Suppressor macrophage treated with lipopolysaccharide for 4 hours (primary cell): ENCODE measurements around the gene CYP3A7.
A peak's percentile ranks its signal among the peaks of the same experiment; 100 is the strongest.
"Not testable (repeated sequence)": the region's sequence is repeated elsewhere in the genome, so short reads cannot be mapped to it uniquely, and the experiment has no call there.

Source experiments
- DNase-seq: peaks from one replicate; pipeline ENCODE4 v3.0.0-alpha.2; 2020

CYP3A7 gene

DNA sequence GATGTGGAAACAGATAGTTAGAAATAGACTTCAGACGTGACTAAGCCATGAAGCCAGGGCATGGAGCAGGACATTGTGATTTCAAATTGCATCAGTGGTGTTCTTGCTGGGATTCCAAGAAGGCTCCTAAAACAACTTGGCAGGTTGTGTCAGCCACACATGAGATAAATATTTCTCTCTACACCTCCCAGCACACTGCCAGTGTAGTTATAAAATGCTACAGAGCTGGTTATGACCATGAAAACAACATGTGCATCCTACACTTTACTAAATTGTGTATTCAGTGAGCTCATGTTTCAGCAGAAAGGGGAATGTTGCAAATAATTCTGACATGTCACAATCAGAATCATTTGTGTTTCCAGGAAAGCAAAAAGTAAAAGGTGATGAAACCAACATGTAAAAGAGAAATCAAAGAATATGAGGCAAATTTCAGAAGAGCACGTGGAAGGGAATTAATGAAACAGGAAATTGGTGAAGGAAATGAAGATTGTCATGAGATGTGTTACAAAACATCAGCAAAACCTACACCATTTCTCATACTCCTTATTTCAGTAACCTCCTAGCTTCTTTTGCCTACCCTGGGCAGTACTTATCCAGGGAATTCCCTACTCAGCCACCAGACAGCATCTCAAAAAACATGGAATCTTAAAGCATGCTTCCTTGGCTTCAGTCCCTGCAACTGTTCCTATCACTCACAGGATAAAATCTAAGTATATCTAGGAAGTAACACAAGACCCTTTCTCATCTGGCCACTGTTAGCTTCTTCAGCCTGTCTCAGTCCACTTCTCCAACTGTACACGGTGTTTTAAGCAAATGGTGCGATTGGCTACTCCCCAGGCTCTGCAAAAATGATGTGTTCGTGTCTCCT is 5.8 kb upstream of the CYP3A7 start:
- peak; percentile 66 for DNase-seq

DNA sequence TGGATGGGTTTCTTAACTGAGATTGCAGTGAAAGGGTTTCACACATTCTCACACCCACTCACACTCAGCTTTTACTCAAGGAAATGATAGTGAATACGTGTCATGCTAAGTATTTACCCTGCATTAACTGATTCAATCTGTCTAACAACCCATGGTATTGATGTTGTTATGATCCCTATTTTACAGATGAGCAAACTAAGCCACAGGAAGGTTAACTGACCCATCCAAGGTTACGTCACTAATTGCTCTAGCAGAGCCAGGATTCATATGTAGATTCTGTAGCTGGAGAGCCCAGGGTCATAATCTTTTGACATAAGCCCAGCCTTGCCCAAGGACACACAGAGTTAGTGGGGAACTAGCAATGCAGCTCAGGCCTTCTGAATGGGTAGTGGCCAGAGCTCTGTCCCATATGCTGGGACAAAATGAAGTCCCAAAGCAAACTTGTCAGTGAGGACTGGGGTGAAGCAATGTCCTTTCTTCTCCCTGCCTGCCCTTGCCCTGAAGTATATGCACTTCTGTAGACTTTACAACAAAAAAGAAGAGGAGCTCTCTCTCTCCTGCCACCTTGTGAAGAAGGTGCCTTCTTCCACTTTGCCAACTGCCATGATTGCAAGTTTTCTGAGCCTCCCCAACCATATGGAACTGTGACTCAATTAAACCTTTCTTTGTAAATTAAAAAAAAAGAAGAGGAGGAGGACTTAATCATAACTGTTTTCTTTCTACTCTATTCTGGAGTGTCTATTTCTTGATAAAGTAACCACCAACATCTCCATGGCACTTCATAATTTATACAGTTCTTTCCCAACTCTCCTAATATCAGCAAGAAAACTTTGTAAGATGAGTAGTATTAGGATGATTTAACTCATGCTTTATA is 4.9 kb upstream of the CYP3A7 start:
- no peak for DNase-seq

DNA sequence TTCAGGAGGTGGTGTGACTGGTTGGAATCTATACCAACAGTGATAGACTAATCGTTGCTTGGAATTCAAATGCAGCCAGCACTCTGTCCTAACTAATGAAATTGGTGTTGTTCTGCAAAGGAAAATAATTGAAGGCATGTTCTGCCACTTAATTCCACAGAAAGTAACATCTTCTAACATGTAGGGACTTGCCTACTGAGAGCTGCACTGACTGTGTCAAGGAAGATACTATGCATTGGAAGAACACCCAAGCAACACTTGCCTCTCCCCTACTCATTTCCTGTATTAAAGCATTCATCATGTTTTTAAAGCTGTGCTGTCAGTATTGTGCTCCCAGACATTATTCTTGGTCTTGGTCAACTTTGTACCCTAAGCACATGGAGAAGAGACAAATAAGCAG is 2.7 kb upstream of the CYP3A7 start:
- DNase-seq, result no peak

DNA sequence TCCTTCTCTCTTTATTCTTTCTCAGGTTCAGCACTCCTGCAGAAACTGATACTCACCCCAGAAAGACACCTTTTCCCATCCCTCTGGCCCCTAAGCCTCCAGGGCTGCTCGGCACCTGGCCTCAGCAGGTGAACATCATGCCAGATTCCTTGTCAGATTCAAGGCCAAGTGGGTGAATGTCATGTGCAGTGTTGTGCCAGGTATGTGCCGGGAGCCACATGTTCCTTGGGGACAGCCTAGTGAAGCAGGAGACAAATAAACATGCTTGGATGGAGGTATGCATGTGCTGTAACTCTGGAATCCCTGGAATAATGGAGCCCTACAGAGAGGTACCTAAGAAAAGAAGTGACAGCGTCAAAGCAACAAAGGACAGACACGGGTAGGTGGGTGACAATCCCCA is 1.7 kb upstream of the CYP3A7 start:
- not testable (repeated sequence) for DNase-seq

DNA sequence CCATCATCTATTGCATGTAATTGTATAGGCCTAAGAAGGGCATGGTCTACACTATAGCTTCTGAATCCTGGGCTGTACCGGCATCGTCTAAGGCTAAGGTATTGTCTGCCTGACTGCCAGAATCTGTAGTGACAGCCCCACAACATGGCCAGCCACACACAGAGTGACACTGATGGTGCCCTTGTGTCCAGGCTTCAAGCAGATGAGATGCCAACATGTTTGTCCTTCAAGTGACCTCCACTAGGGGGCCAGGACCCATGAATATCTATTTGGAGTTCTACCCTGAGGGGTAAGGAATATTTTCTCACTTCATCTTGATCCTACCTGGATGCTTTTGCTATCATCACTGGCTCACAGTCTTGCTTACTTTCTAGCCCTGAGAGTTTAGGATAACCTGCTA is 1.5 kb downstream of the CYP3A7 start:
- peak; percentile 24 for DNase-seq

DNA sequence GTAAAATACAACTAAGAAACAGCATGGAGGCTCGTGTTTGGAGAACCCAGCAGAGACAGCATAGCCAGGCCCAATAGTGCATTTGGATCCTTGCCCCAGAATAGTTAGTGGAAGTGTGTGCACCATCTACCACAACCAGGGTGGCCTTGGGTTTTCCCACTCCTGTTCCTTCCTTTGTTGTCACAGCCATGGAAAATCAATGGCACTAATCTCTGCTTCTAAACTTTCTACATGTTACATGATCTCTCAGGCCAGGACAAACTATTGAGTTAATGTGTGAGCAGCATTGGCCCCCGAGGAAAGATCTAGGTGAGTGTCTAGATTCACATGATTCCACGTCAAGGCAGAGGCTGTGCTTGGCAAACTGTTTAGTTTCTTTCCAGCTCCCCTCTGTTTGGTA is 2.0 kb downstream of the CYP3A7 start:
- DNase-seq, result no peak

DNA sequence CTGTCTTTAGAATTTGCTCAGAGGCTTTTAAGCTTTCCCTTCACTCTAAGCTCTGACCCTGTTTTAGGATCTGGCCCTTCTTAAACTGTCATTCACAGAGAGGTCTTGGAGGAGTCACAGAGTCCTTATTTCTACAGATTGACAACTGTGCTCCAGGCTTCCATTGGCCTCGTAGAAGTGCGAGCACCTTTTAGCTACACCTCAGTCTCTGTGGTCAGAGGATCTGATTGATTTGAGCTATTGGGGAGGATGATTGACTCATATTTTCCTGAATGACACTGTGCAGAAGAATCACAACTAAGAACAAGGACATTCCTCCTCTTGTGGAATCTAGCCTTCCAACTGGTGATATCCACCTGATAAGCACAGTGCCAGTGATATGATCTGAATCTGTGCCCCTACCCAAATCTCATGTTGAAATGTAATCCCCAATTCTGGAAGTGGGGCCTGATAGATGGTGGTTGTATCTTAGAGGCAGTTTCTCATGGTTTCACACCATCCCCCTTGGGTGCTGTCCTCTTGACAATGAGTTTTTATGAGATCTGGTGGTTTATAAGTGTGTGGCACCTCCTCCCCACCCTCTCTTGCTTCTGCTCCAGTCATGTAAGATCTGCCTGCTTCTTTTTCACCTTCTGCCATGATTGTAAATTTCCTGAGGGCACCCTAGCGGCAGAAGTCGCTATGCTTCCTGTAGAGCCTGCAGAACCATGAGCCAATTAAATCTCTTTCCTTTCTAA is 3.2 kb downstream of the CYP3A7 start:
- DNase-seq, result no peak

GRCh38 chr7:99730992-99731391 is 4.0 kb downstream of the CYP3A7 start:
- DNase-seq, result no peak

DNA sequence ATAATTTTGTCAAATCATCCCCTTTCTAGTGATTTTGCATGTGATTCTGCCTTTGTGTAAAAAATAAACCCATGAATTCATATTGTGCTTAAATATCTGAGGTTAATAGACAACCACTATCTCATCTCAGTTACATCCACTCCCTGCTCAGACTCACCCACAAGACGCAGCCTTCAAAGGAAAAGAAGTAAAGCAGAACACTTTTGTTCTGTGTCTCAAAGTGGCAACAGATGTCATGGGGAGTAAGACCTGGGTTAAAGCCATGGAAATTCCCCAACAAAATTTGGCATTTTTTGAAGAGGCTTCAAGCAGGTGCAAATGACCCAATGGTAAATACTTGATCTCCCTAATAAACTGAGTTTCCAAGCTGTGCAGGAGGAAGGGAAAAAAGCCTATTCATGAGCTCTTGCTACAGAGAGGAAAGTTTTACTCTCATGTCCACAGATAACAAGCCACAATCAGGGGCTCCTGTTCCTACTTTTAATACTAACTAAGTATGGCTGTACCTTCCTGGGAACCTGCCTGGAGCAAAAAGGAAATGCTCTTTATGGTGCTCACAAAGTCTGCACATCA is 4.7 kb downstream of the CYP3A7 start:
- DNase-seq, result no peak

- peak; percentile 6 for DNase-seq
Measured at GRCh38 chr7:99729486-99730237, 5.3 kb downstream of the CYP3A7 start.

DNA sequence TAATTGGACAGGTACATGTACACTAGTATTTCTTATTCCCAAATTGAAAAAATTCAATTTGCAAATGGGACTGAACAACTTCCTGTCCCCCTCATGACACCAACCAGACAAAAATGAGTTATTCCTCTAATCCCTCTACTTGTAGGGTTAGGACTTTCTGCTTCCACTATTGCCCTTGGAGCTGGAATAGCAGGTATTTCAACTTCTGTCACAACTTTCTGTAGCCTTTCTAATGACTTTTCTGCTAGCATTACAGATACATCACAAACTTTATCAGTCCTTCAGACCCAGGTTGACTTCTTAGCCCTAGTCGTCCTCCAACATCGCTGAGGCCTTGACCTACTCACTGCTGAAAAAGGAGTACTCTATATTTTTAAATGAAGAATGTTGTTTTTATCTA is 6.4 kb downstream of the CYP3A7 start:
- DNase-seq, result no peak

DNA sequence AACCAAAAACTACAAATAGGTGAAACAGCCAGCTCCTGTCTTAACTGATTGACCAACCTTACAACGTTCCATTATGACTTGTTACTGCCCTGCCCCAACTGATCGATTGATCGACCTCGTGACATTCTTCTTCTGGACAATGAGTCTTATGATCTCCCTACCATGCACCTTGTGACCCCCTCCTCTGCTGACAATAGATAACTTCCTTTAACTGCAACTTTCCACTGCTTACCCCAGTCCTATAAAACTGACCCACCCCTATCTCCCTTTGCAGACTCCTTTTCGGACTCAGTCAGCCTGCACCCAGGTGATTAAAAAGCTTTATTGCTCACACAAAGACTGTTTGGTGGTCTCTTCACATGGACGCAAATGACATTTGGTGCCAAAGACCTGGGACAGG is 11.8 kb downstream of the CYP3A7 start:
- not testable (repeated sequence) for DNase-seq

DNA sequence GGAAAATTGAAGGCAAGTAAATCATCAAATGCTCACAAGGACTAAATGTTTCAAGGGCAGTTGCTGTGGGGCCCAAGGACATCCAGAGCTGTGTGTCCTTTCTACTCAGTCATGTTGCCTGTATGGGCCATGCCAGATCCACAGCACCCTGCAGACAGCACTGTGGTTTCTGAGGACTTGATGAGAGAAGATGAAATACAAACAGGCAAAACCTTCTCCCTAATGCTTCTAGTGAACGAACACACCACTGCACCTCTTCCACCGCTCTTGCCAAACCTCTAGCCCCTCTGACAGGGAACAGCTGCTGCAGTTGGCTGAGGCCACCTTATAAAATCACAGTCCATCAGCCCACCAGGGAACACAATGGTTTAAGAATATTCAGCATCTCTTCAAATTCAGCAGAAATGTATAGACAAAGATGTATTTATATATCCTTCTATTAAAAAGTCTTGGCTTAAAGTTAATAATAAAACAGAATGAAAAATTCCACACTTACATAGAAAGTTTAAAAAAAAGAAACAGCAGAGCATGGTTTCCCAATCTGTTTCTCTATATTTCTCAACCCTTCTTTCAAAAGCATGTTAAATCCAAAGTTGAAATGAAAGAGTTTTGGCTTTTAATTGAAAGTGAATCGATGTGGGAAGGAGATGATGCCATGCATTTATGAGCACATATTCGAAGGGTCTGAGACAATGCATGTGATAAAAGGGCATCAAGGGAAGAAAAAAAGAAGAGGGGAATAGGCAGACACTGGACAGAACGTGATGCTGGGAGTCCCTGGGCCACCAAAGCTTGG is 14.0 kb downstream of the CYP3A7 start:
- peak; percentile 37 for DNase-seq

- no peak for DNase-seq
Measured at GRCh38 chr7:99719996-99720769, 14.8 kb downstream of the CYP3A7 start.

- no peak for DNase-seq
Measured at GRCh38 chr7:99713995-99714570, 20.9 kb downstream of the CYP3A7 start.

DNA sequence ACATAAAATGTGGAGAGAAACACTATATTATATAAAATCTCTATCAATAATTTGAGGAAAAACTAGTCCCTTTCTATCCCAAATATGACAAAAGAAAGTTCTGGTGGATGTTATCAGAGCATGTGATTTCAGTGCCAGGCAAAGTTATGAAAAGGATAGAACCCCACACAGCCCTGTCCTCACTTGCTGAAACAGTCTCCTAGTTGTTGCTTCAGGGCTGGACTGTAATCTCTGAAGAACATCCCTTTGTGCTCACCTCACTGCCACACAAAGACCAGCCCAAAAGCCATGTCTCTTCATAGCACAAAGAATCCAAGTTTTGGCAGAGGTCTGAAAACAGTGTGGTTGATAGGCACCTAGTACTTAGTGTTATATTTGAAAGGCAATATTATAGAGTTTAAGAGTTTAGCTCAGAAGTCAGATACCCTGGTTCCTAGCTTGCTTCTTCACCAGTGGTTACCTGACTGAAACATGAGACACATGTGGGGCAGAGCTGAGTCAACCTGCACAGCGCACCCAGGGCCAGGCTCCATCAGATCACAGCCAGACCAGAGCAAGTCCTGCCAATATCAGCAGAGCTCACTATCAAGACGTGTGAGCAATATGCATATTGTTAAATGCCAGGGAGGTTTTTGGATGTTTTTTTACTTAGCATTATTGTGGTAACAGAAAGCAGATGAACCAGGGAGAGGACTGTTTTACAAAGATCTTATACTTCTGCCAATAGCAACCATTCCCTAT is 25.0 kb downstream of the CYP3A7 start:
- DNase-seq, result no peak

DNA sequence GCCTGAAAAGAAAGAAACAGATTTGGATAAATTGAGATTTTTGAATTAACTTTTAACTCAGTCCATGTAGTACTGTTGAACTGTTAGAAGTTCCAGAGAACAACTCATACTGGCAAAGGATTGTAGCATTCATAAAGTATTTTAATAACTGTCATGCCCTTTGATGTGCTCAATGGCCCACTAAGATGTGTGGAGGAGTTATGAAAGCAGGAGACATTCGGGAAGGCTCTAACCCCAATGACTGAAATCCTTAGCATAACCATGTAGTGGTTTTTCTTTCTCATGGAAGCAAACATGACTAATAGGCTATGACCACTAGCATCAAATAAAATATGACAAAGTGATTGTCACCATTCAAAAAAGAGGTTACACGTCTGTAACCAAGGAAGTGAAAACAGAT is 25.7 kb downstream of the CYP3A7 start:
- no peak for DNase-seq

- DNase-seq, result no peak
Measured at GRCh38 chr7:99707096-99707495, 27.9 kb downstream of the CYP3A7 start.

DNA sequence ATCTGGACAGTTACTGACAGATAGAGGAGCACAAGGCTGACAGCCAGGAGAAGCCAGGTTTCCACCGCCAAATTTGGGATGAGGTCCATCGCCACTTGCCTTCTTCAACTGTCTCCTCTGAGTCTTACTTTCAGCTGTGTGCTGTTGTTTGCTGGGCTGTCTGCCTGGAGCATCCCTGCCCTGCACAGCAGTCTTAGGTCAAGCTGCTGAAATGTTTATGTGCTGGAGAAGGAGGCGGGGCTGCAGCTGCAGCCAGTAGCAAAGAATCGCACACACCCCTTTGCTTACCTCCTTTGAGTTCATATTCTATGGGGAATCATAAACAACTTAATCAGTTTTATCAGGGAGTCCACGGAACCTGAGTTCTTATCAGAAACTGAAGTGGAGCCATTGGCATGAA is 35.0 kb downstream of the CYP3A7 start:
- DNase-seq, result no peak
